Measurements from ENCODE around the gene ASL.

DNA sequence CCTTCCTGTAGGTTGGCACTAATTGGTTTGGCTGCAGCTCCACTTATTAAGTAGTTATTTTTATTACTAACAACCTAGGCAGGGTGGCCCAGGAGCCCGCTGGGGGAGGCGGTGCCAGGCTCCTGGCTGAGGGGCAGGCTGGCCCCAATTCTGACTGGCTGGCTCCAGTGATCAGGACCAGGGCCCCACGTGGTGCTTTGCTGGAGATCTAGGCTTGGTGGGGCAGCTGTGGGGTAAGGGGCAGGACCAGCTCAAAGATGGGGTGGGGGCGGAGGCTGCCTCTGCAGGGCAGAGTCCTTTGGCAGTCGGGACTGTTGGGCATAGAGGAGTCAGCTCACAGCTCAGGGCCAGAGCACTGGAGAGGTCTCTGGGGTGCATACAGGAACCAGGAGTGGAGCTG, 2.4 kb downstream of the ASL start:
- TF ChIP-seq, protein P1, sequence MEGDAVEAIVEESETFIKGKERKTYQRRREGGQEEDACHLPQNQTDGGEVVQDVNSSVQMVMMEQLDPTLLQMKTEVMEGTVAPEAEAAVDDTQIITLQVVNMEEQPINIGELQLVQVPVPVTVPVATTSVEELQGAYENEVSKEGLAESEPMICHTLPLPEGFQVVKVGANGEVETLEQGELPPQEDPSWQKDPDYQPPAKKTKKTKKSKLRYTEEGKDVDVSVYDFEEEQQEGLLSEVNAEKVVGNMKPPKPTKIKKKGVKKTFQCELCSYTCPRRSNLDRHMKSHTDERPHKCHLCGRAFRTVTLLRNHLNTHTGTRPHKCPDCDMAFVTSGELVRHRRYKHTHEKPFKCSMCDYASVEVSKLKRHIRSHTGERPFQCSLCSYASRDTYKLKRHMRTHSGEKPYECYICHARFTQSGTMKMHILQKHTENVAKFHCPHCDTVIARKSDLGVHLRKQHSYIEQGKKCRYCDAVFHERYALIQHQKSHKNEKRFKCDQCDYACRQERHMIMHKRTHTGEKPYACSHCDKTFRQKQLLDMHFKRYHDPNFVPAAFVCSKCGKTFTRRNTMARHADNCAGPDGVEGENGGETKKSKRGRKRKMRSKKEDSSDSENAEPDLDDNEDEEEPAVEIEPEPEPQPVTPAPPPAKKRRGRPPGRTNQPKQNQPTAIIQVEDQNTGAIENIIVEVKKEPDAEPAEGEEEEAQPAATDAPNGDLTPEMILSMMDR (IDR thresholded peaks at IDR 0.05): no peak
- TF ChIP-seq POLR2A (IDR thresholded peaks at IDR 0.05): no peak

Data from body of pancreas (tissue), 4 donors.